Measurements from ENCODE around the gene DMXL1.

DMXL1 gene

GRCh38 chr5:119290161-119290569, 219.3 kb downstream of the DMXL1 start:
- H3K4me3 ChIP-seq (ENCODE audit: low read depth, low read length) = no peak overlapping the region
- DNase-seq (ENCODE audit: low read depth) = peak; percentile 81
- no peak for TF ChIP-seq POLR2A (IDR thresholded peaks at IDR 0.05; ENCODE audit: extremely low read depth, insufficient read length)
- 0 out of 2 replicates have a peak, but pooled peaks have one; percentile 7 for TF ChIP-seq MYC (IDR thresholded peaks at IDR 0.05; ENCODE audit: low read depth, low read length)

GRCh38 chr5:119290607-119291006, 219.7 kb downstream of the DMXL1 start:
- DNase-seq (ENCODE audit: low read depth) = no peak
- no peak for TF ChIP-seq MYC (IDR thresholded peaks at IDR 0.05; ENCODE audit: low read depth, low read length)
- TF ChIP-seq POLR2A (IDR thresholded peaks at IDR 0.05; ENCODE audit: extremely low read depth, insufficient read length) = no peak

GRCh38 chr5:119291056-119291455, 220.2 kb downstream of the DMXL1 start:
- no peak for DNase-seq (ENCODE audit: low read depth)
- no peak for TF ChIP-seq POLR2A (IDR thresholded peaks at IDR 0.05; ENCODE audit: extremely low read depth, insufficient read length)
- TF ChIP-seq MYC (IDR thresholded peaks at IDR 0.05; ENCODE audit: low read depth, low read length) = no peak
- no peak for TF ChIP-seq MAX (IDR thresholded peaks at IDR 0.05; ENCODE audit: low read depth, low read length)
- no peak for TF ChIP-seq CTCF (IDR thresholded peaks at IDR 0.05; ENCODE audit: low read depth, low read length)
- no peak overlapping the region for H3K4me3 ChIP-seq (ENCODE audit: low read depth, low read length)

More at GRCh38 chr5:119290607-119291006, 219.7 kb downstream of the DMXL1 start:
- H3K4me3 ChIP-seq (ENCODE audit: low read depth, low read length) = no peak overlapping the region

- no peak for DNase-seq (ENCODE audit: low read depth)
- H3K4me3 ChIP-seq (ENCODE audit: low read depth, low read length) = no peak overlapping the region
- TF ChIP-seq POLR2A (IDR thresholded peaks at IDR 0.05; ENCODE audit: extremely low read depth, insufficient read length) (no peak), CTCF (IDR thresholded peaks at IDR 0.05; ENCODE audit: low read depth, low read length) (no peak), MAX (IDR thresholded peaks at IDR 0.05; ENCODE audit: low read depth, low read length) (no peak), MYC (IDR thresholded peaks at IDR 0.05; ENCODE audit: low read depth, low read length) (no peak)
These were observed 221.0 kb downstream of the DMXL1 start for GRCh38 chr5:119291877-119292276.

- H3K4me3 ChIP-seq (ENCODE audit: low read depth, low read length) = no peak overlapping the region
- no peak for DNase-seq (ENCODE audit: low read depth)
- no peak for TF ChIP-seq CTCF (IDR thresholded peaks at IDR 0.05; ENCODE audit: low read depth, low read length)
- no peak for TF ChIP-seq MYC (IDR thresholded peaks at IDR 0.05; ENCODE audit: low read depth, low read length)
- TF ChIP-seq POLR2A (IDR thresholded peaks at IDR 0.05; ENCODE audit: extremely low read depth, insufficient read length) = no peak
- no peak for TF ChIP-seq MAX (IDR thresholded peaks at IDR 0.05; ENCODE audit: low read depth, low read length)
These were observed 222.0 kb downstream of the DMXL1 start for GRCh38 chr5:119292701-119293515.

GRCh38 chr5:119293516-119293829, 222.6 kb downstream of the DMXL1 start:
- no peak overlapping the region for H3K4me3 ChIP-seq (ENCODE audit: low read depth, low read length)
- TF ChIP-seq POLR2A (IDR thresholded peaks at IDR 0.05; ENCODE audit: extremely low read depth, insufficient read length) (no peak), MYC (IDR thresholded peaks at IDR 0.05; ENCODE audit: low read depth, low read length) (no peak), CTCF (IDR thresholded peaks at IDR 0.05; ENCODE audit: low read depth, low read length) (no peak), MAX (IDR thresholded peaks at IDR 0.05; ENCODE audit: low read depth, low read length) (no peak)
- no peak for DNase-seq (ENCODE audit: low read depth)

Data from NB4 (cell line).